GM19372 (cell line): Measurements from ENCODE around the gene EFHD1.
"Not testable (repeated sequence)": the region's sequence is repeated elsewhere in the genome, so short reads cannot be mapped to it uniquely, and the experiment has no call there.

ENCODE experiments used
- ATAC-seq: cut with Tn5 transposase; IDR thresholded peaks from one replicate; pipeline ENCODE4 v1.9.1; 2021; ENCODE audit warnings: mild to moderate bottlenecking, low read depth, moderate library complexity; ENCODE audit not compliant: unreplicated experiment

EFHD1 gene

DNA sequence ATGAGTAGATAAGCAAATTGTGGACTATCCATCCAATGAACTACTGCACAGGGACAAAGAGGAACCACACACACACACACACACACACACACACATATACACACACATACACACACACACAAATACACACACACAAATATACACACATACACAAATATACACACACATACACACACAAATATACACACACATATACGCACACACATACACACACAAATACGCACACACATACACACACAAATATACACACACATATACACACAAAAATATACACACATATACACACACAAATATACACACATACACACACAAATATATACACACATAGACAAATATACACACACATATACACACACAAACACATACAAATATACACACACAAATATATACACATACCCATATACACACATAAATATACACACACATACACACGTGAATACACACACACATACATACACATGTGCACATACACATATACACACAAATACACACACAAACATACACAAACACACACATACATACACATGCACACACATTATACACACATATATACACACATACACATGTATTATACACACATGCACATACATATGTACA, 19.8 kb upstream of the EFHD1 start:
- ATAC-seq = no peak

DNA sequence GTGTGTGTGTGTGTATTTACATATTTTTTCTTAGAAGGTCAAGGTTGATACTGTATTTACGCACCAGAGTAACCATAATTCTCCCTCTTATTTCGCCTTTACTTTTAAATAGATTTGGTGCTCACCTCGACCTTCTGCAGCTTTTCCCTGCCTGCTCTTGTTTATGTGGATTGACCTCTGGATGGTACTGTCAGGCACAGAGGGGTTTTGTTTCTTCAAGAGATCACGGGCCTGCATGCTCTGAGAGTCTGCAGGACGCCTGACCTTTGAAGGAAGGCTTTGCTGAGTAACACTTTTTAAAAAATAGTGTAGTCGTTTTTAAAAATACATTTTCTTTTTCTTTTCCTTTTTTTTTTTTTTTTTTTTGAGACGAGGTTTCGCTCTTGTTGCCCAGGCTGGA, 18.1 kb upstream of the EFHD1 start:
- ATAC-seq = no peak

DNA sequence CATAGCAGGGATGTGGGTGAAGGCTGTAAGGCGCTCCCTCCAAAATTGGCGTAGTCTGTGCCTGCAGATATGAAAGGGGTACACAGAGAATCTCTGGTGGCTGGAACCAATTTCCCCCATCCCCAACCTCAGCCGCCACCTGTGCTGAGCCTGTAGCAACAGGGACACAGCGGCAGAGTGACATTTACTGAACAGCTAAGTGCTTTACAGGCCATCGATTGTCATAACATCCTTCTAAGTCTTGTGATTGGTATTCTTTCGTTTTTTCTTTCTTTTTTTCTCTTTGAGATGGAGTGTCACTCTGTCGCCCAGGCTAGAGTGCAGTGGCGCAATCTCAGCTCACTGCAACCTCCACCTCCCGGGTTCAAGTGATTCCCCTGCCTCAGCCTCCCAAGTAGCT, 12.2 kb upstream of the EFHD1 start:
- ATAC-seq = no peak

DNA sequence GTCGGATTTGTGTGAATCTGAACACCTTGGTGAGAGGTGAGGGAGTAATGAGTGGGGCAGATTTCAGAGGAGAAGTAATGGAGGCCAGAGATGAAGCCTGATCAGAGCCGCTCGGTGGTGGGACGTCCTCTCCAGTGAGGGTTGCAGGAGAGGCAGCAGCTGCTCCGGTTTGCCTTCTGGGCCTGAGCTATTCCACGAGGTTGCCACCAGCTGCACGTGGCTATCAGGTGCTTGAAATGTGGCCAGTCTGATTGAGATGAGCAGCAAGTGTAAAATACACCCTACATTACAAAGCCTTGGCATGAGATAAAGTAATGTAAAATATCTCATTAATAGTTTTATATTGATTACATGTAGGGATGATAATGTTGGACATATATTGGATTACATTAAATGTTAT, 10.8 kb upstream of the EFHD1 start:
- no peak for ATAC-seq

DNA sequence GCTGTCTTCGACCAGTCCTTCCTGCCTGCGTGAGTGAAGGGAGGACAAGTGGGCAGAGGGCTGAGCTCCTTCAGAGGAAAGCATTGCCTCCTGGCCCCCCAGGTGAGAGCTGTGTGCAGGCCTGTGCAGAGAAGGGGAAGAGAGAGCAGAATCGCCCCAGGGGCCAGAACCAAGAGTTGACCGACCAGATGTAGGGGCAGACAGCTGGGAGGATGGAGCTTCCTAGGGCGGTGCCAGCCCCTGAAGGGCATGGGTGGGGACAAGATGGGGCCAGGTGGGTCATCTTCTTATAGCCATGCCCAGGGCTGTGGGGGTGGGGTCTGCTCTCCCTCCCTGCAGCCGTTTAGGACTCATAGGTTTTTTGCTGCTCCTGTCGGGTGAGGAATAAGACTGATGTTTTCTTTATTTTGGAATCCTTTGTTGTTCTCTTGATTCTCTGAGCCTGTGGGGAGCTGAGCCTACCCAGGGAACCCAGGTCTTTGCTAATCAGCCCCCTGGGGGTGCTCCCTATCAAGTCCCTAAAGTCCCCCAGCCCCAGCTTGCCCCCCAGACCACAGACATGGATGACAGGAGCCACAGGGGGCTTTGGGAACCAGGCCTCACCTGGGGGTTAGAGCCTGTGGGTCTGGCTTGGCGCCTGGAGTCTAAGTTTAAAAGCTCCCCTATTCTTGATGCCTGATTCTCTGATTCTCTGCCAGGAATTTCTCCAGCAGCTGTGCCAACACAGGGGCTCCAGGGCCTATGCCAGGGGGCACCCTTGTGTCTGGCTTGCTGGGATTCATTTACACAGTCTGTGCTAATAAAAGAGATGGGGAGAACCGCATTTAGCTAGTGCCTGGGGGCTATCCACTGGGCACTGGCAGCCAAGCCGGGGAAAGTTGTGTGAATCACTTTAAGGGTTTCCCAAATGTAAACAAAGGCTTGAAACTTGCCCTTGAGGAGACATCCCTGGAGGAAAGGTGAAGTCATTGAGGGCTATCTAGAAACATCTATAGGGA, 9.3 kb upstream of the EFHD1 start:
- ATAC-seq = no peak

GRCh38 chr2:232626584-232626983, 6.8 kb upstream of the EFHD1 start:
- no peak for ATAC-seq

GRCh38 chr2:232628466-232629128, 4.8 kb upstream of the EFHD1 start:
- ATAC-seq = no peak

DNA sequence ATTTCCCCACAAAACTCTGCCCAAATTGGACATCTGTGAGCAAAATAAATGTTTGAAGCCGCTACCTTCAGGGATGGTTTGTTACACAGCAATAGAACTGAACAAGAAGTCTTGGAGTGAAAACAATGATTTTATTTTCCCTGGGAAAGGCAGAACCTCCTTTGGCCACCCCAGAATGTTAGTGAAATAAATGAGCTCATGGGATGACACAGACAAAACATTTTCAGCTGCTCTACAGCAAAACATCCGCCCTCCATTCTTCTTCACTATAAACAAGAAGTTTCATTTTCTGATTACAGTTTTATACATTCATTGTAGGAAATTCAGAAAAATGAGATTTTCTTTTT, 4.3 kb upstream of the EFHD1 start:
- ATAC-seq = no peak

DNA sequence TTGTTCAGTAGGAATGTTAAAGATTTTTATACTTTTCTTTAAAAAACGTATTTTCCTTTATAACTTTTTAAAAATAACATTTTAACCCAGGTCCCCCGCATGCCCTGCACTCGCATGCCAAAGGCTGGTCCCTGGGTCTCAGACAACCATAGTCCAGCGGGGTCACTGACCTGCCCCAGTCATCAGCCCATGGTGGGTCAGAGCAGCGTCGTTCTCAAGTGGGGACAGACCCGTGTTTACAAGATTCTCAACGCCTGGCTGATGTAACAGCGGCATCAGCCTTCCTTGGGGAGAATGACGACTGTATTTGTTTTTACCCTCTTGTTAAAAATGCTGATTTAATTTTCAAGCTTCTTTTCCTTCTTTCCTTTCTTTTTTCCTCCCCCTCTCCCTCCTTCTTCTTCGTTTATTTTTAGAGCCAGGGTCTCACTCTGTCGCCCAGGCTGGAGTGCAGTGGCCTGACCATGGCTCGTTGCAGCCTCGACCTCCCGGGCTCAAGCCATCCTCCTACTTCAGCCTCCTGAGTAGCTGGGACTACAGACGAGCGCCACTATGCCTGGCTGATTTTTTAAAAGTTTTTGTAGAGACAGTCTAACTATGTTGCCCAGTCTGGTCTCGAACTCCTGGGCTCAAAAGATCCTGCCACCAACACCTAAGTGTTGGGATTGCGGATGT, 1.0 kb upstream of the EFHD1 start:
- ATAC-seq = no peak

GRCh38 chr2:232632904-232633412, 446 bp upstream of the EFHD1 start:
- no peak for ATAC-seq

GRCh38 chr2:232634206-232635150, 1.1 kb downstream of the EFHD1 start:
- no peak for ATAC-seq

DNA sequence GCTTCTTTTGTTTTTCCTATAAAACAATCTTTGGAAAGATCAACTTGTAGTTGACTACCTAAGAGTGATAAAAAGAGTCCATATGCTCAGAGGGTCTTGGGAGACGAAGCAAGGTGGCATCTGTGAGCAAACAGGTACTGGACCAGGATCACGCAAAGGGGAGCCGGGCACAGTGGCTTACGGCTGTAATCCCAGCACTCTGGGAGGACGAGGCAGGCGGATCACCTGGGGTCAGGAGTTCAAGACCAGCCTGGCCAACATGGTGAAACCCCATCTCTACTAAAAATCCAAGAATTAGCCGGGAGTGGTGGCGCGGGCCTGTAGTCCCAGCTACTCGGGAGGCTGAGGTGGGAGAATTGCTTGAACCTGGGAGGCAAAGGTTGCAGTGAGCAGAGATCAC, 2.0 kb downstream of the EFHD1 start:
- ATAC-seq = not testable (repeated sequence)

- no peak for ATAC-seq
Measured at GRCh38 chr2:232635820-232636219, 2.4 kb downstream of the EFHD1 start.

DNA sequence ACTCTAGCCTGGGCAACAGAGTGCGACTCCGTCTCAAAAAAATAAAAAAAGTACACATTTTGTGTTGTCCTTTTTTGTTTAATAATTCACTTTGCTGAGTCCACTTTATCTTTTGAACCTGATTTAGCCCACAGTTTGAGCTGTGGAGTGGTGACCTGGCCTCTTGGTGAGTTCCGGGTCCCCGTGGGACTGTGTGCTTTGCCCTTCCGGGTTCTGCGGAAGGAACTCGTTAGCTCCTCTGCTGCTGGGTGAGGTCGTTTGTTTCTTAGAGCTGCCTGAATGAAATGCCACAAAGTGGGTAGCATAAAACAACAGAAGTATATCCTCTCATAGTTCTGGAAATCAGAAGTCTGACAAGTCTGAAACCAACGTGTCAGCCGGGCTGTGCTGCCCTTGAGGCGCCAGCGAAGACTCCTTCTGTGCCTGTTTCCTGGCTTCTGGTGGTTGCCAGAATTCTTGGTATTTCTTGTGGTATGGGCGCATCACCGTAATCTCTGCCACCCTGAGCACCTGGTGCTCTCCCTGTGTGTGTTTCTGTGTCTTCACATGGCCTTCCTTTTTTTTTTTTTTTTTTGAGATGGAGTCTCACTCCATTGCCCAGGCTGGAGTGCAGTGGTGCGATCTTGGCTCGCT, 3.5 kb downstream of the EFHD1 start:
- no peak for ATAC-seq

GRCh38 chr2:232637866-232638583, 4.6 kb downstream of the EFHD1 start:
- ATAC-seq = no peak

- ATAC-seq = no peak
Measured at GRCh38 chr2:232641153-232641848, 7.9 kb downstream of the EFHD1 start.

GRCh38 chr2:232643147-232643425, 9.7 kb downstream of the EFHD1 start:
- ATAC-seq = no peak

- ATAC-seq = no peak
Measured at GRCh38 chr2:232643813-232644347, 10.5 kb downstream of the EFHD1 start.
